ENCODE results near the gene NPC2. TPM values are rescaled to one million over a fixed set of nuclear protein-coding genes. Genes with fewer than 3 reads are reported as not detected.

Gene NPC2
- polyA plus RNA-seq, 2 of the 4 experiments (the other 2 are of a cell fraction), result 97.7 to 457 TPM

DNA sequence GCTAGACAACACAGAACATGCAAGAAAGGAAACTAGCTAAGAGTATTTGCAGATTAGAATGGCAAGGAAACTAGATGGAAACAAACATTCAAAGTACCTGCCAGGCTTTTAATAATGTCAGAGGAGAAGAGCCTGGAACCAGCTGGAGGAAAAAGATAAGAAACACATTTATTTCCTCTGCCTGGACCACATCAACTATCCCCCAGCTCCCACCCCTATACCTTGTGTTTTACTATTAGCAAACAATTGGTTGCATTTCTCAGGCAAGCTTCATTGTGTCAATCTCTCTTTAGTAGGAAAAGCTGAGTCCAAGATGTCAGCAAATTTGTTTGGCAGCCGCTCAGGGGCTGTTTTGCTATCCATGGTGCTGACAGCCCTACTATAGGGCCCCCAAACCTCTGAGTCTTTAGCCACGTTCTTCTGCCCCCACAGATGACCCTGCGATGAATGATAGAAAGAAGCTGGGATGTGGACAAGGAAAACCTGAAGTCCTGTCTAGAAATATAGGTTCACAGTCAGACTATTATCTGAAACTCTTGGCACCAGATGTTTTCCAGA is 55.5 kb downstream of the NPC2 start:
- no peaks in the 10 kb centered on the region for H3K4me1 ChIP-seq
- FAIRE-seq (no peak), ATAC-seq (no peak), DNase-seq (ENCODE audit: low read depth in 1 of 2, low spot score in 1 of 2) (no peak)
- no peaks in the 10 kb centered on the region for H3K9me3 ChIP-seq
- H3K4me3 ChIP-seq, result no peak overlapping the region
- H3K27ac ChIP-seq, result no peak overlapping the region
- no peak overlapping the region for H3K4me2 ChIP-seq
- WGBS (ENCODE audit: missing lambda C conversion rate), result 3% methylated on average over 3 of the region's 3 CpGs
- CTCF ChIA-PET, result interaction anchor here (1.1 to 1.8 kb wide), 3 partner anchors 22 to 44 kb away, joined by 3 to 5 read pairs (median 3); no protein-coding TSS in a partner anchor
- TF ChIP-seq, protein P1, sequence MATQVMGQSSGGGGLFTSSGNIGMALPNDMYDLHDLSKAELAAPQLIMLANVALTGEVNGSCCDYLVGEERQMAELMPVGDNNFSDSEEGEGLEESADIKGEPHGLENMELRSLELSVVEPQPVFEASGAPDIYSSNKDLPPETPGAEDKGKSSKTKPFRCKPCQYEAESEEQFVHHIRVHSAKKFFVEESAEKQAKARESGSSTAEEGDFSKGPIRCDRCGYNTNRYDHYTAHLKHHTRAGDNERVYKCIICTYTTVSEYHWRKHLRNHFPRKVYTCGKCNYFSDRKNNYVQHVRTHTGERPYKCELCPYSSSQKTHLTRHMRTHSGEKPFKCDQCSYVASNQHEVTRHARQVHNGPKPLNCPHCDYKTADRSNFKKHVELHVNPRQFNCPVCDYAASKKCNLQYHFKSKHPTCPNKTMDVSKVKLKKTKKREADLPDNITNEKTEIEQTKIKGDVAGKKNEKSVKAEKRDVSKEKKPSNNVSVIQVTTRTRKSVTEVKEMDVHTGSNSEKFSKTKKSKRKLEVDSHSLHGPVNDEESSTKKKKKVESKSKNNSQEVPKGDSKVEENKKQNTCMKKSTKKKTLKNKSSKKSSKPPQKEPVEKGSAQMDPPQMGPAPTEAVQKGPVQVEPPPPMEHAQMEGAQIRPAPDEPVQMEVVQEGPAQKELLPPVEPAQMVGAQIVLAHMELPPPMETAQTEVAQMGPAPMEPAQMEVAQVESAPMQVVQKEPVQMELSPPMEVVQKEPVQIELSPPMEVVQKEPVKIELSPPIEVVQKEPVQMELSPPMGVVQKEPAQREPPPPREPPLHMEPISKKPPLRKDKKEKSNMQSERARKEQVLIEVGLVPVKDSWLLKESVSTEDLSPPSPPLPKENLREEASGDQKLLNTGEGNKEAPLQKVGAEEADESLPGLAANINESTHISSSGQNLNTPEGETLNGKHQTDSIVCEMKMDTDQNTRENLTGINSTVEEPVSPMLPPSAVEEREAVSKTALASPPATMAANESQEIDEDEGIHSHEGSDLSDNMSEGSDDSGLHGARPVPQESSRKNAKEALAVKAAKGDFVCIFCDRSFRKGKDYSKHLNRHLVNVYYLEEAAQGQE (IDR thresholded peaks at IDR 0.05), result peak; percentile 87
- TF ChIP-seq CBX2 (IDR thresholded peaks at IDR 0.05; ENCODE audit: borderline replicate concordance, low read depth), result no peak
- POLR2A ChIA-PET, result no interaction called here

DNA sequence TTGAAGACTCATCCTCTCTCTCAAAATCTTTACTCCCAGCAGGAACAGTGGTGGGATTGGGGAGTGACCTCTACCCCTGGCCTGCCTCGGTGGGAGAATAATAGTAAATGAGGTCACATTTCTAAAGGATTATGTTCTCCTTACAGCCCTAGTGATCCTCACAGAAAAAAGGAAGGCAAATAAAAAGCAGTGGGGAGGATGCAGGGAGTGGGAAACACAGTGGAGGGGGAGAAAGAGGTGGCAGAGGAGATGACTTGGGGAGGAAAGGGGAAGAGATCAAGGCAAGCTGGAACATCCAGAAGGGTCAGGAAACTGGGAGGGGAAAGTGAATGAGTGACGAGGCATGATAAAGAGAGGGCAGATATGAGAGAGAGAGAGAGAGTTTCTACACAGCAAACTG is 58.8 kb downstream of the NPC2 start:
- no peaks in the 10 kb centered on the region for H3K9me3 ChIP-seq
- ATAC-seq (no peak), FAIRE-seq (no peak), DNase-seq (ENCODE audit: low read depth in 1 of 2, low spot score in 1 of 2) (no peak)
- H3K4me2 ChIP-seq, result no peak overlapping the region
- ChIA-PET CTCF (no interaction called here), POLR2A (no interaction called here)
- TF ChIP-seq, protein P2, sequence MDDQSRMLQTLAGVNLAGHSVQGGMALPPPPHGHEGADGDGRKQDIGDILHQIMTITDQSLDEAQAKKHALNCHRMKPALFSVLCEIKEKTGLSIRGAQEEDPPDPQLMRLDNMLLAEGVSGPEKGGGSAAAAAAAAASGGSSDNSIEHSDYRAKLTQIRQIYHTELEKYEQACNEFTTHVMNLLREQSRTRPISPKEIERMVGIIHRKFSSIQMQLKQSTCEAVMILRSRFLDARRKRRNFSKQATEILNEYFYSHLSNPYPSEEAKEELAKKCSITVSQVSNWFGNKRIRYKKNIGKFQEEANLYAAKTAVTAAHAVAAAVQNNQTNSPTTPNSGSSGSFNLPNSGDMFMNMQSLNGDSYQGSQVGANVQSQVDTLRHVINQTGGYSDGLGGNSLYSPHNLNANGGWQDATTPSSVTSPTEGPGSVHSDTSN (IDR thresholded peaks at IDR 0.05), result no peak
- TF ChIP-seq, protein P3, sequence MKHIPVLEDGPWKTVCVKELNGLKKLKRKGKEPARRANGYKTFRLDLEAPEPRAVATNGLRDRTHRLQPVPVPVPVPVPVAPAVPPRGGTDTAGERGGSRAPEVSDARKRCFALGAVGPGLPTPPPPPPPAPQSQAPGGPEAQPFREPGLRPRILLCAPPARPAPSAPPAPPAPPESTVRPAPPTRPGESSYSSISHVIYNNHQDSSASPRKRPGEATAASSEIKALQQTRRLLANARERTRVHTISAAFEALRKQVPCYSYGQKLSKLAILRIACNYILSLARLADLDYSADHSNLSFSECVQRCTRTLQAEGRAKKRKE (CRISPR knock-in tag; IDR thresholded peaks at IDR 0.05; ENCODE audit: low read depth), result no peak
- TF ChIP-seq CHD2 (IDR thresholded peaks at IDR 0.05; ENCODE audit: low read length, partially characterized antibody), result no peak
- TF ChIP-seq, protein P4, sequence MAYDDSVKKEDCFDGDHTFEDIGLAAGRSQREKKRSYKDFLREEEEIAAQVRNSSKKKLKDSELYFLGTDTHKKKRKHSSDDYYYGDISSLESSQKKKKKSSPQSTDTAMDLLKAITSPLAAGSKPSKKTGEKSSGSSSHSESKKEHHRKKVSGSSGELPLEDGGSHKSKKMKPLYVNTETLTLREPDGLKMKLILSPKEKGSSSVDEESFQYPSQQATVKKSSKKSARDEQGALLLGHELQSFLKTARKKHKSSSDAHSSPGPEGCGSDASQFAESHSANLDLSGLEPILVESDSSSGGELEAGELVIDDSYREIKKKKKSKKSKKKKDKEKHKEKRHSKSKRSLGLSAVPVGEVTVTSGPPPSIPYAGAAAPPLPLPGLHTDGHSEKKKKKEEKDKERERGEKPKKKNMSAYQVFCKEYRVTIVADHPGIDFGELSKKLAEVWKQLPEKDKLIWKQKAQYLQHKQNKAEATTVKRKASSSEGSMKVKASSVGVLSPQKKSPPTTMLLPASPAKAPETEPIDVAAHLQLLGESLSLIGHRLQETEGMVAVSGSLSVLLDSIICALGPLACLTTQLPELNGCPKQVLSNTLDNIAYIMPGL (CRISPR knock-in tag; IDR thresholded peaks at IDR 0.05; ENCODE audit: borderline replicate concordance), result no peak
- no peak for TF ChIP-seq HOXB5 (CRISPR knock-in tag; IDR thresholded peaks at IDR 0.05)
- TF ChIP-seq FOXS1 (CRISPR knock-in tag; IDR thresholded peaks at IDR 0.05), result no peak
- TF ChIP-seq MYC (IDR thresholded peaks at IDR 0.05; ENCODE audit: borderline replicate concordance, low read length), result no peak
- no peak for TF ChIP-seq MAFK (IDR thresholded peaks at IDR 0.05; ENCODE audit: partially characterized antibody)
- no peak for TF ChIP-seq TFCP2L1 (CRISPR knock-in tag; IDR thresholded peaks at IDR 0.05)
- no peak overlapping the region for H3K4me3 ChIP-seq
- WGBS (ENCODE audit: missing lambda C conversion rate), result 3% methylated on average over 2 of the region's 2 CpGs
- no peaks in the 10 kb centered on the region for H3K4me1 ChIP-seq
- no peak overlapping the region for H3K27ac ChIP-seq

DNA sequence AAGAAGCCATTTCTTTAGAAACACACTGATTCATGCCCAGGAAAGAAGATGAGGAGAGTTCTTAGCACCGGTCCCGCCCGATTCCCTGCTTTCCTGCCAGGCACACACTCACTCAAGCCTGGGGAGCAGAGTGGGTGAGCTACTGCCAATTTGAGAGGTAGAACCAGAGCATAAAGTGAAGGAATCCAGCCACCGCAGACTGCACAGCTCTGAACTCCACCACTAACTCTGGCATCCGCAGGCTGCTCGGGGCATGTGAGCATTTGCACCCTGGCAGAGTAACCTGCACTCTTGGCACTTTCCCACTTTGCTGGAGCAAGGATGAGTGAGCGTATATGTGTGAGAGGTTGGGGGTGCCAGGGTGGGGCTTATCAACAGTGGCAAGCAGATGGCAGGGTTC is 63.1 kb downstream of the NPC2 start:
- ChIA-PET POLR2A (no interaction called here), CTCF (interaction anchor here (0.7 to 0.8 kb wide), 2 partner anchors 11 to 127 kb away, joined by 3 read pairs; partner anchors contain the start of gene ABCD4)
- H3K9me3 ChIP-seq, result no peaks in the 10 kb centered on the region
- no peak overlapping the region for H3K27ac ChIP-seq
- no peak overlapping the region for H3K4me3 ChIP-seq
- H3K4me1 ChIP-seq, result no peaks in the 10 kb centered on the region
- DNase-seq (ENCODE audit: low read depth in 1 of 2, low spot score in 1 of 2), result no peak
- ATAC-seq, result no peak
- no peak for FAIRE-seq
- WGBS (ENCODE audit: missing lambda C conversion rate), result 26% methylated on average over 7 of the region's 7 CpGs
- no peak for TF ChIP-seq TP53 (CRISPR knock-in tag; IDR thresholded peaks at IDR 0.05)
- TF ChIP-seq PHF8 (IDR thresholded peaks at IDR 0.05; ENCODE audit: borderline replicate concordance, low read depth), result no peak
- TF ChIP-seq HOXA7 (CRISPR knock-in tag; IDR thresholded peaks at IDR 0.05), result no peak
- no peak for TF ChIP-seq CBX2 (IDR thresholded peaks at IDR 0.05; ENCODE audit: borderline replicate concordance, low read depth)
- no peak for TF ChIP-seq NFE2L2 (conservative IDR thresholded peaks at IDR 0.05; ENCODE audit: low read length)
- TF ChIP-seq HEYL (CRISPR knock-in tag; IDR thresholded peaks at IDR 0.05), result no peak
- no peak for TF ChIP-seq BHLHE40 (IDR thresholded peaks at IDR 0.05; ENCODE audit: low read depth, low read length)
- TF ChIP-seq, protein P5, sequence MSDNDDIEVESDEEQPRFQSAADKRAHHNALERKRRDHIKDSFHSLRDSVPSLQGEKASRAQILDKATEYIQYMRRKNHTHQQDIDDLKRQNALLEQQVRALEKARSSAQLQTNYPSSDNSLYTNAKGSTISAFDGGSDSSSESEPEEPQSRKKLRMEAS (IDR thresholded peaks at IDR 0.05), result no peak
- TF ChIP-seq KDM5A (IDR thresholded peaks at IDR 0.05), result no peak
- no peak for TF ChIP-seq FOSB (CRISPR knock-in tag; IDR thresholded peaks at IDR 0.05)
- no peak for TF ChIP-seq EHF (CRISPR knock-in tag; IDR thresholded peaks at IDR 0.05)
- no peak for TF ChIP-seq RCOR1 (IDR thresholded peaks at IDR 0.05; ENCODE audit: low read depth, low read length)
- TF ChIP-seq RNF2 (IDR thresholded peaks at IDR 0.05; ENCODE audit: borderline replicate concordance, low read depth), result no peak
- TF ChIP-seq RARB (CRISPR knock-in tag; IDR thresholded peaks at IDR 0.05), result no peak
- no peak overlapping the region for H3K4me2 ChIP-seq

All from A549 (cell line).